ENCODE results near the gene GRIN2A.

DNA sequence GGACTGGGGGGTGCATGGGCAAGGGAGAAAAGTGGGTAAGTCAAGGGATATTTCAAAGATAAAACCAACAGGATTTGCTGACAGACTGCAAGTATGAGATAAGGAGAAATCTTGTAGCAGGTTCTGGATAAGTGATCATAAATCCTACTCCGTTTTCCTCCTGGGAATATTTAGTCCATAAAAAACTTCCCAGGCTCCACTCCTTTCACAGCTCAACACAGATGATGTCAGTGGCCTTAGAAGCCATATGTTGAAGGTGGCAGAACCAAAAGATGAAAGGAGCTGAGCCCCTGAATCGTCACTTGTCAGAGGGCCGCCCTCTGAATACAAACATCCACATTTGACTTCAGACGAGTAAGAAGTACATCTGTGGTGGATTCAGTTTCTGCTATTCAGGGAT is 71.7 kb downstream of the GRIN2A start:
- TF ChIP-seq POLR2A (IDR thresholded peaks at IDR 0.05) = no peak
- TF ChIP-seq, protein P1, sequence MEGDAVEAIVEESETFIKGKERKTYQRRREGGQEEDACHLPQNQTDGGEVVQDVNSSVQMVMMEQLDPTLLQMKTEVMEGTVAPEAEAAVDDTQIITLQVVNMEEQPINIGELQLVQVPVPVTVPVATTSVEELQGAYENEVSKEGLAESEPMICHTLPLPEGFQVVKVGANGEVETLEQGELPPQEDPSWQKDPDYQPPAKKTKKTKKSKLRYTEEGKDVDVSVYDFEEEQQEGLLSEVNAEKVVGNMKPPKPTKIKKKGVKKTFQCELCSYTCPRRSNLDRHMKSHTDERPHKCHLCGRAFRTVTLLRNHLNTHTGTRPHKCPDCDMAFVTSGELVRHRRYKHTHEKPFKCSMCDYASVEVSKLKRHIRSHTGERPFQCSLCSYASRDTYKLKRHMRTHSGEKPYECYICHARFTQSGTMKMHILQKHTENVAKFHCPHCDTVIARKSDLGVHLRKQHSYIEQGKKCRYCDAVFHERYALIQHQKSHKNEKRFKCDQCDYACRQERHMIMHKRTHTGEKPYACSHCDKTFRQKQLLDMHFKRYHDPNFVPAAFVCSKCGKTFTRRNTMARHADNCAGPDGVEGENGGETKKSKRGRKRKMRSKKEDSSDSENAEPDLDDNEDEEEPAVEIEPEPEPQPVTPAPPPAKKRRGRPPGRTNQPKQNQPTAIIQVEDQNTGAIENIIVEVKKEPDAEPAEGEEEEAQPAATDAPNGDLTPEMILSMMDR (IDR thresholded peaks at IDR 0.05) = no peak

Measured in Peyer's patch (tissue), 4 donors.